NCI-H2227 (cell line): ENCODE data around the gene LIME1.
A peak's percentile ranks its signal among the peaks of the same experiment; 100 is the strongest.

Experiments used
- DNase-seq: peaks from one replicate; lab custom pipeline; 2025; ENCODE audit not compliant: unreplicated experiment; lab: John Stamatoyannopoulos, UW

Gene LIME1

GRCh38 chr20:63749597-63750508, 13.4 kb downstream of the LIME1 start:
- no peak for DNase-seq

- DNase-seq = peak; percentile 64
These were observed 14.5 kb downstream of the LIME1 start for GRCh38 chr20:63750807-63751470.

GRCh38 chr20:63751471-63752271, 15.2 kb downstream of the LIME1 start:
- peak; percentile 42 for DNase-seq

- no peak for DNase-seq
These were observed 16.1 kb downstream of the LIME1 start for GRCh38 chr20:63752411-63753101.

- DNase-seq = no peak
These were observed 16.9 kb downstream of the LIME1 start for GRCh38 chr20:63753381-63753780.

- DNase-seq = no peak
These were observed 17.5 kb downstream of the LIME1 start for GRCh38 chr20:63754008-63754407.

GRCh38 chr20:63755933-63756647, 19.6 kb downstream of the LIME1 start:
- no peak for DNase-seq

GRCh38 chr20:63756648-63756991, 20.2 kb downstream of the LIME1 start:
- DNase-seq = no peak

- no peak for DNase-seq
These were observed 21.7 kb downstream of the LIME1 start for GRCh38 chr20:63758152-63758551.

GRCh38 chr20:63759377-63759901, 23.0 kb downstream of the LIME1 start:
- DNase-seq = no peak

- no peak for DNase-seq
These were observed 28.8 kb downstream of the LIME1 start for GRCh38 chr20:63765082-63765873.

- no peak for DNase-seq
These were observed 29.4 kb downstream of the LIME1 start for GRCh38 chr20:63765902-63766301.

- DNase-seq = no peak
These were observed 30.4 kb downstream of the LIME1 start for GRCh38 chr20:63766695-63767426.

GRCh38 chr20:63767456-63767855, 31.0 kb downstream of the LIME1 start:
- no peak for DNase-seq

- no peak for DNase-seq
These were observed 31.4 kb downstream of the LIME1 start for GRCh38 chr20:63767886-63768285.

- DNase-seq = no peak
These were observed 32.4 kb downstream of the LIME1 start for GRCh38 chr20:63768591-63769515.

- DNase-seq = no peak
These were observed 33.5 kb downstream of the LIME1 start for GRCh38 chr20:63769891-63770474.
